Superior temporal gyrus (tissue), 1 donor: Measurements from ENCODE around the gene RPS24.
"Not testable (repeated sequence)": the region's sequence is repeated elsewhere in the genome, so short reads cannot be mapped to it uniquely, and the experiment has no call there.

Experiments
- DNase-seq: peaks from one replicate; pipeline ENCODE4 v3.0.0-alpha.2; 2016; ENCODE audit errors: extremely low spot score

RPS24 gene

DNA sequence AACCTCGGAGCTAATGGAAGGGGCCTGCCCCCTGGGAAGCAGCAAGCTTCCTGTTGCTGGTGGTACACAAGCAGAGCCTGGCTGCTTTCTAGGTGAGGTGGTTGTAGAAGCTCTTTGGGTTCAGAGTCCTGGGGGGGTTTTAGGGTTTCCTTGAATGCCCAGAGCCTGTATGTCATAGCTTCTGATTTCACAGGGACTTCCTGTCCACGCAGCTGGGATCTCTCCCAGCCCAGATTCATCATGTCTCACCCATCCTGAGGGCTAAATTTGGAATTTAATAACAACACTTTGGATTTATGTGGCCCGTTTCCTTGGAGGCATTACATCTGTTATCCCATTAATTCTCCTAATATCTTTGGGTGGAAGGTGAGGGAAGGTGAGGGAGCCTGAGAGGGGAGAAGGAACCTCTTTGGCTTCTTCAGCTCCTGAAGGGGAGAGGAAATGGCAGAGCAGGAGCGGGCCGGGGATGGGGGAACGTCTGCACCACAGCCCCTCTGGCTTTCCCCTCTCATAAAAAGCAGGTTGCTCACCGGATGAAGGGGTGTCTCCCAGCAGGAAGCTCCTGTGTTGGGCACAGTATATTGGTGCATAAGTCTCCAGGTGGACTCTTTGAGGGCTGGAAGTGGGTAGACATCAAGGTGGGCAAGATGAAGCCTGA is 19.7 kb downstream of the RPS24 start:
- DNase-seq, result no peak

DNA sequence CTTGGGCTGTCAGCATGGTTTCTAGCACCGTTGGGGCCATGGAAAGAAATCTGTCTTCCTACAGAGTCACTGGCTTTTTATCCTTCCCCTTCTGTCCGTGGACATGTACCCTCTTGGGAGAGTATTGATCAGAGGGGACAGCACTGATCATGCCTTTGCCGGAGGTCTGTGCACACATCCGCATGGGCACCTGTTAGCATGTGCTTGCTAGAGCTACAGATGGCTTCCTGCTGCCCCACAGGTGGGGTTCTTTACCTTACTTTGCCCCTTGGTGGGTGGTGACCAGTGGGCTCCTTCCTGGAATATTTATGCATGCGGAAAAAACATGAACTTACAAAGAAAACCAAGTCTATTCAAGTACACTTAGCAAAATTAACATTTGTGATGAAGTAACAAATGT is 24.9 kb downstream of the RPS24 start:
- no peak for DNase-seq

DNA sequence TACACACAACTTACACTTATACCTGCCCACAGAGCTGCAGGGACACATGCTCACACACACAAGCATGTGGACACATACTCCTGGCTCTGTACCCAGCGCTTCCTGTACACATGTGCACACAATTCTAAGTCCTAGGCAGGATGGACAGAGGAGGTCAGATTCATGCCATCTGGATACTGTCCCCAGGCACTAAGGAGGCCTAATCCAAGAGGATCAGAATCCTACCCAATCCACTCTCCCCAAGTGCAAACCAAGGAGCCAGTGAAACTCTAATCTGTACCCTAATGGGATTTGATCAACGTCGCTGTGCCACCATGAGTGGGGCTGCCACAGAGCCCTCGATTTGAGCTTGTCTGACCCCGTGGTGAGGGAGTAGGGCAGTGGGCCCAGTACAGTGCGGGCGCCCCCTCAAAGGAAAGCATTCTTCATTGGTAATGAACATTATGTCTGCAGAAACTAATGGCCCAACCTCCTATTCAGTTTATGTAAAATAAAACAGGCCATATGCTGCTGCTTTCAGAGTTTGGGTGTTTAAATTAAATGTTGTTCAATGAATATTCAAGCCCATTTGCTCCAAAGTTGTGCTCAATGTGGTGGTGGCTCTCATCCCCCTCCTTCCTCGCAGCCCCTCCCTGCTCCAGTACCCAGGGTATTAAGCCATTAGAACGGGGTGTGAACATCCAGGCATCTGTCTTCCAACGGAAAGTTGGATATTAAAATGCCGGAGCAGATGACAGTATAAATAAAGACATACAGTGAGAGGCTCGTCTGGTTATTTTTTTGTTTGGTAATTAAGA is 26.4 kb downstream of the RPS24 start:
- DNase-seq, result no peak

DNA sequence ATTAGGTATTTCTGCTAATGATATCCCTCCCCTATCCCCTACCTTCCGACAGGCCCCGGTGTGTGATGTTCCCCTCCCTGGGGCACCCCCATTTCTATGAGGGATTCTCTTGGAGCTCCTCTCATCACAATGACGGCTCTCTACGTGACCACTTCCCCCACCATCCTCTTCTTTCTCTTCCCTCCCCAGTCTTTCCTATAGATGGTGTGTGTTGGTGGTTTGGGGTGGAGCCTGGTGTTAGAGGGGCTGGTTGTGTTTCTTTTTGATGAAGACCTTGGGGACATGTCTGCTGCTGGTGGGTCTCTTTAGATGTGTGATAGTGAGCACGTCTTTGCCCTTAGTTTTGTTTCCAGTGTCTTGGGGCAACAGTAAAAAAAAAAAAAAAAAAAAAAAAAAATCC is 28.6 kb downstream of the RPS24 start:
- DNase-seq, result no peak

DNA sequence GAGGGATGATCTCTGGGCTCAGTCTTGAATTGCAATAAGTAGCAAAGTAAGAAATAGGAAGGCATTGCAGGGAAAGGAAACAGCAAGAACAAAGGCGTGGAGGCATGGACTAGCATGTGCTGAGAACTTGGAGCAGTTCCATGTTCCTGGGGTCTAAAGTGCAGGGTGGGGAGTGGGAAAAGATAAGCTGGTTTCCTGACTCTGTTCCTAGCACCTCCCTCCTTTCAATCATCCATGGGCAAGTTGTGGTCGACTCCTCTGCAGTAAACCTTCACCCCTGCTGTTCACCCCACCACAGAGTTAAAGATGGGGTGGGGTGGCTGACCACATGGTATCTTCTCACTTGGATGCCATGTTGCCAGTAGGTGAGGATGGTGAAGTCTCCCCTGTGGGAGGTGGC is 29.6 kb downstream of the RPS24 start:
- DNase-seq, result no peak

DNA sequence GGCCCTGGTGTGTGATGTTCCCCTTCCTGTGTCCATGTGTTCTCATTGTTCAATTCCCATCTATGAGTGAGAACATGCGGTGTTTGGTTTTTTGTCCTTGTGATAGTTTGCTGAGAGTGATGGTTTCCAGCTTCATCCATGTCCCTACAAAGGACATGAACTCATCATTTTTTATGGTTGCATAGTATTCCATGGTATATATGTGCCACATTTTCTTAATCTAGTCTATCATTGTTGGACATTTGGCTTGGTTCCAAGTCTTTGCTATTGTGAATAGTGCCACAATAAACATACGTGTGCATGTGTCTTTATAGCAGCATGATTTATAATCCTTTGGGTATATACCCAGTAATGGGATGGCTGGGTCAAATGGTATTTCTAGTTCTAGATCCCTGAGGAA is 31.3 kb downstream of the RPS24 start:
- not testable (repeated sequence) for DNase-seq

DNA sequence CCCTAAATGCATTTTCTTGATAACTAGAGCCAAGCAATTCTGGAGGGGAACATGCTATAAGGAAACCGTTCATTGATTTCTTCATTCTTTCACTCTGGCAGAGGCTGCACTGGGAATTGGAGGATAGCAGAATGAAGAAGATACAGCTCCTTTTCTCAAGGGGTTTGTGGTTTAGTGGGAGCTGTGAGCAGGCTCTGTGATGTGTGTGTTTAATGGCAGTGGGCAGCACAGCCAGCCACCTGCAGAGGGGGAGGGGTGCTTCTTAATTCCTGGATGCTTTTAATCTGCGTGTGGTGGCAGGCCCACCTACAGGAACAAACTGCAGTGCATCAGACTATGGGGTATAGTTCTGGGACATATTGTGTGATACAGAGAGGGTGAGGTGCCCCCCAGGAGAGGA is 31.9 kb downstream of the RPS24 start:
- no peak for DNase-seq

DNA sequence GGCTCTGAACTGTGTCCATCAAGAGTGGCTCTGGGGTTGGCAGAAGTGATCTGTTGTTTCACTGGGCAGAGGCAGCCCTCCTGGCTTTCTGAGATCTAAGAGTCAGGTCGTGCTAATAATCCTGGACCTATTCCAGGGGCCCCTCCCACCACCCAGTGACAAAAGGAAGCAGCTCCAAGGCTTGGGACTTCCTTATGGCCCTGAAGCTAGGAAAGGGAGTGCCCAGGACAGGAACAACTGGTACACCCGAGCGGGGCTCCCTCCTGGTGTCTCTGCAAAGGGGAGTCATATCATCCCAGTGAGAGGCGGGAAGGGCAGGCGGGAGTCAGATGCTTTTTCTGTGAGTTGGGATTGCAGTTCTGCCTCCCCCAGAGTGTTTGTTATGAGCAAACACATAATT is 32.3 kb downstream of the RPS24 start:
- DNase-seq, result no peak

DNA sequence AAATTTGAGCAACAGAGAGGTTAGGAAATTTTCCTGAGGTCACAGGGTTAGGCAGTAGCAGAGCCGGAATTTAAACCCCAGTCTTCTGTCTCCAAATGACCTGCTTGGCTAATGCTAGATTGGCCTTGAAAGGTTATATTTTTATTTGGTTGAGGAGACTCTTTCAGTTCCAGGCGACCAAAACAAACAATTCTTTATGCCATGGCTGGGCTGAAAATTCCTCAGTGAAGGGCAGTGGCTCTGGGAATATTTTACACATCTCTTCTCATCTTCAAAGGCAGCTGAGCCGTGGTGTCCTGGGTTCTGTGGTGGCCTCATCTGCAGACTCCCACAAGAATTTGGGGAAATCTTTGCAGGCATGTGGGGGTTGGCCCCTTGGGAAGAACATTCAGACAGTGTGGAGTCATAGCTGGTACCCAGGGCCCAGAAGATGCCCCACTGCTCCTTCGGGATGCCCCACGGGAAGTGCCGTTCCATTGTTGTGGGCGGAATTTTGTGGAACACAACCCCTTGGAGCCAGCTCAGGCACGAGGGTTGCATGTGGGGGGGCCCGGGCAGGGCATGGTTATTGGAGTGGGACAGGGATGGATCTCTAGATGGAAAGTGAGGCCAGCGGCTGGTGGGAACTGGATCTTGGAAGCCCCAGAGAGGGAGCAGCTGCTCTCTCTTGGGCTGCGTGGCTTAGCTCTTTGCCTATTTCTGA is 33.2 kb downstream of the RPS24 start:
- DNase-seq, result no peak

DNA sequence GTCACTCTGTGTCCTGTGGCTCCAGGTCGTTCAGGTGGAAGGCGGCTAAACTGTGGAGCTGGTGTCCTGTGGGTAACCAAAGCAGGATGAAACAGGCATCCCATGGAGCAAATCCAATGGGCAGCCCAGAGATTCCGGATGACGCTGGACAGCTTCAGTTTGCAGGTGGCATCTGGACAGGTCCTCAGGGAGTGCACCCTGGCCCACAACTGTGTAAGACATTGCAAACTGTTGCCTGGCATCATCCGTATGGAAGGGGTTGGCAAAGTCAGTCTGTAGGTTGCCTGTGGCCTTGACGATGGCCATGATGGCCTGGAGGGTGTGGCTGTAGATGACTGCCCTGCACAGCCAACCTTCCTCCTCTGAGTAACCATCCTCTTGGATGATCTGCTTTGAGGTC is 35.5 kb downstream of the RPS24 start:
- DNase-seq, result no peak

DNA sequence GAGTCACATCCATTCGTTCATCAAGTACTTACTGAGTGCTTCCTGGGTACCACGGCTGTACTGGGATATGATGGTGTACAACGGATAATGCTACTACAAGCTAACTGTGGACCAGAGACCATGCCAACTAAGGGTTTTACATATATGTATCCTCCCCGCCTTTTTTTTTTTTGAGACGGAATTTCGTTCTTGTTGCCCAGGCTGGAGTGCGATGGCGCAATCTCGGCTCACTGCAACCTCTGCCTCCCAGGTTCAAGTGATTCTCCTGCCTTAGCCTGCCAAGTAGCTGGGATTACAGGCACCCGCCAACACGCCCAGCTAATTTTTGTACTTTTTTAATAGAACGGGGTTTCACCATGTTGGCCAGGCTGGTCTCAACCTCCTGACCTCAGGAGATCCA is 36.4 kb downstream of the RPS24 start:
- not testable (repeated sequence) for DNase-seq

DNA sequence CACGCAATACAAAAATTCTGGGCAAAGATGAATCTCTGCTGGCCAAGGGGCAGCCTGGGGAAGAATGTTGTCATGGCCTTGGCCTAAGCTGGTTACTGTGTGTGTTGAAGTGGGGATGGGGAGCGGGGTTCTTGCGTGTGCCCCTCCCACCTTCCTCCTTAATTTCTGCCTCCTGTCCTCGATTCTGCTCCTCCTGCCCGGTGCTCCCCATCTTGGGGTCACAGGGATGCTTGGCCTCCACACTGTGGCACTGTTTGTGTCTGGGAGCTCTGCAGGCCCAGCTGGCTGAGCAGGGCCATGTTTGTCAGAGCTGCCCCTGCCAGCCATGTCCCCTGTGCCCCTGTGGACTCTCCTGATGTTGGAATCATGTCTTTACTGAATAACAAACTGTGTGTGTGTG is 37.1 kb downstream of the RPS24 start:
- no peak for DNase-seq

DNA sequence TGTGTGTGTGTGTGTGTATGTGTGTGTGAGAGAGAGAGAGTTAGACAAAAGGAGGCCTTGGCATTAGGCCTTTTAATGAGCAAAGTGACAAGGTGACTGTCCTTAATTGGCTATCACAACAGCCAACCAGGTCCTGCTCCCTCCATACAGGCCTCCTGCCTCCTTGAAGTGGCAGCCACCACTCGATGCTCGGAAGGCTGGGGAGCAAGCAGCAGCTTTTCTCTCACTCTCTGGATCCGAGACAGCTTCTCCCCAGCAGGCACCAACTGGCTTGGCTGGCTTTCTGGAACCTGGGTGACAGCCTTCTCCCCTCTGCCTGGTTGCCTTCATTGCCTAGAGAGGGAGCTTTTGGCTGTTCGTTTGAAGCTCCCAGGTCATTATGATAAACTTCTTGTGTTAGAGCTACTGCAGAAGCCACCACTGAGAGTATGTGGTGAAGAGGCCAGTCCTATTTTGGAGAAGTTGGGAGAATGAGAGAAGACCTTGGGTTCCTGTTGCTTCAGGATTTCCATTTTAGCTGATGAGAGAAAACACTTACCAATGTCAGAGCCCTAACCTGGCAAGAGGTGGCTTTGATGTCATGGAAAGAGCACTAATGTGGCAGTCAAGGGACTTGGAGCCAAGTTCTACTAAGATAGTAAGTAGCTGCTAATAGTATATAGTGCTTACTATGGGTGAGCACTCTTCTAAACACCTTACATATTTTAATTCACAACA is 37.6 kb downstream of the RPS24 start:
- DNase-seq, result no peak

DNA sequence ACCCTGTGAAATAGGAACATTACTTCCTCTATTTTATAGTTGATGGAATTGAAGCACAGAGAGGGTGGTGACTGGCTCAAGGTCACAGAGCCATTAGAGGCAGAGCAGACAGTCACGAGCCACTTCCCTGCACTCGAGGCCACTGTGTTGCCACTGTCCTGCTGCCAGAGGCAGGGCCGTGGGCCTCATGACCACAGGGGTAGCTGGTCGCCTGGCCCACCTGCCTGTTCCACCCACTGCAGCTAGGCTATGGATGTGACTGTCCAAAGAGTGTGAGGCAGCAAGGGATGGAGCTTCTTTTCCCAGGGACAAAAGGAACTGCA is 38.2 kb downstream of the RPS24 start:
- no peak for DNase-seq

DNA sequence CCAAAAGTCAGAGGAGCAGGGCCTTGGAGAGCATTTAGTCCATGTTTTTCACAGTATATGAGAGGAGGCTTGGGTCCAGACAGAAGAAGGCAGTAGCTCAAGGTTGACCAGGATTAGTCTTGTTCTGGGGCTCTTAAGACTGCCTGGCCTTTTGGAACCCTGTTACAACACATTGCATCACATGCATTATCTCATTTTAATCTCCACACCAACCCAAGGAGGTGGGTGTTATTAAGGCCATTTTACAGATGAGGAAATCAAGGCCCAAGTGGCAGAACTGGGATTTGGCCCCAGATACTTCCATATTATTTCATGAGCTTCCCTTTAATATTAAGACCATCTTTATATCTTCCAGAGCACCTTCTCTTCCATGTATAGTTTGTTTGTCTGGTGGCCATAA is 38.8 kb downstream of the RPS24 start:
- DNase-seq, result no peak

DNA sequence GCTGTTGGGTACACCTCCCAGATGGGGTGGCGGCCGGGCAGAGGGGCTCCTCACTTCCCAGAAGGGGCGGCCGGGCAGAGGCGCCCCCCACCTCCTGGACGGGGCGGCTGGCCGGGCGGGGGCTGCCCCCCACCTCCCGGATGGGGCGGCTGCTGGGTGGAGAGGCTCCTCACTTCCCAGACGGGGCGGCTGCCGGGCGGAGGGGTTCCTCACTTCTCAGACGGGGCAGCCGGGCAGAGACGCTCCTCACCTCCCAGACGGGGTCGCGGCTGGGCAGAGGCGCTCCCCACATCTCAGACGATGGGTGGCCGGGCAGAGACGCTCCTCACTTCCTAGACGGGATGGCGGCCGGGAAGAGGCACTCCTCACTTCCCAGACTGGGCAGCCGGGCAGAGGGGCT is 42.1 kb downstream of the RPS24 start:
- DNase-seq, result not testable (repeated sequence)

DNA sequence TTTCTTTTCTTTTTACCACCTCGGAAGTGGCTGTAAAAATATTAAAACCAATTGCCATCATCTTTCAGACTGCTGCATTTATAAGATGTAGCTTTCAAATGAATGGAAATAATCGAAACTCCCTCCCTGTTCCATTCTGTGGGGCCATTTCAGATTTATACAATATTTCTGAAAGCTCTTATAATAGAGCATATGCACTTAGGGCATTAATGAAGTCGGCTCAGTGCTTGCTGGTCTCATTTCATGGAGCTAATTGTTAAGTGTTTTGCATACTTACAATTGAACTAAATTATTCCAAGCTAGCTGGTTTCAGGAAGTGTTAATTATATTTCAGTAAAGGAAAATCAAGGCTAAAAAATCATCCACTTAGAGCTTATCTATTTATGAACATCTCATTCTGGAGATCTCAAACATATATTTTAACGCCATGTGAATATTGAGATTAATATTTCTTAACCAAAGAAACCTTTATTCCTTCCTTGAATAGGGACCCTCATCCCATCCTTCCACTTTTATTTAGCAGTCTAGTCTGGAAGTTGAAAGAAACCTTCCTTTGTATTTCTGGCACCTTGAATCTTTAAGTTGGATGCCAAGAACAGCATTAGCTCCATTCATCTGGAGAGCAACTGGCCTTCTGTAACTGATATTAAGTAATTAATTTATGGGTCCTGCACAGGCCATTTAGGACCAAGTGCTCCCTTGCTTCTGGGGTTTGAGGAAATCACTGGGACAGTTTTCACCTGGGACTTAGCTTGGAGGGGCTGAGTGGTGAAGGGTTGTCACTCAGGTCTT is 45.1 kb downstream of the RPS24 start:
- DNase-seq, result no peak

DNA sequence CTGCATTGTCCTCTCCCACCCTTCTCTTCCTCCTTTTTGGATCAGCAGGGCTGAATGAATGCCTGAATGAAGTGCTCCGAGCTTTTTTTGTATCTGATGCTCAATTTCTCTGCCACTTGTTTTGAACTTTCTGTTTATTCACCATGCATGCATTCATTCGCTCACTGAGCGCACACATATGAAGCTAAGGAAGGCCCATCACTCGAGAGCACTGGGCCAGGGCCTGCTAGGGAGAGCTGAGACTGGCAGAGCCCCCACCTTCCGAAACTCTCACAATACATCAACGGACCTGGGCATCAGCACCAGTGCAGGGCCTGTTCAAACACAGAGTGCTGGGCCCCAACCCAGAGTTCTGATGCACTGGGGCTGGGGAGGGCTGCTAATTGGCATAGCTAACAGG is 45.7 kb downstream of the RPS24 start:
- DNase-seq, result no peak

DNA sequence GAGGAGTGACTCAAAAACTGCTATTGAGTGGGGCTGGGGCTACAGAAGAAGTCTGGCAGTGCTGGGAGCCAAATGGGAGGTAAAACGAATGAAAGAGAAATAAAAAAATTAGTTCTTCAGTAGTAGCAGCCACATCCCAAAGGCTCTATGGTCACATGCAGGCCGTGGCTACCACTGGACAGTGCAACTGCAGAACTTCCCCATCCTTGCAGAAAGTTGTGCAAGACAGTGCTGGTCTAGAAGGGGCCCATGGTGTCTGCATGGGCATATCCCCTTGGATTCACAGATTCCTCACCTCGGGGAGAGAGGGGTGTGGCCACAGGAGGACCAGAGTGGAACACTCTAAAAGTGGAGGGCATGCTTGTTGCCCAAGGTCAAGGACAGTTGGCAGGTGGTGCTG is 47.6 kb downstream of the RPS24 start:
- DNase-seq, result no peak

DNA sequence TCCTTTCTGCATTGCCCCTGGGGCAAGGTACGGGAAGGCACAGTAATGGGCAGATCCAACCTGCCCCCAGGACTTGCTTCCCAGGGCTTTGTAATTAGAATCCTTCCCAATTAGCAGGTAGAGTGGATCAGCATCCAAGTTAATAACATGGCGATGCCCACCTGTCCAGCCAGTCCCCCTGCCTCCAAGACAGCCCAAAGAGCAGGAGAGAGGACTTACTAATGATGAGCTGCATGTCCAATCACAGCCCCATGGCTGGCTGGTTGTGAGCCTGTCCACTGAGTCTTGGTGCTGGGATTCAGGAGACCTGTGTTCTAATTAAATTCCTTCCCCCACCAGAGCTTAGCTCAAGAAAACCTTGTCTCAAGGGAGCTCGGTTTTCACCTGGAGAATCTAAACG is 49.0 kb downstream of the RPS24 start:
- DNase-seq, result no peak
